IgD-negative memory B cell (primary cell): ENCODE measurements around the gene NFATC3. TPM values are rescaled to one million over a fixed set of nuclear protein-coding genes. Genes with fewer than 3 reads are reported as not detected.

Experiments used
- H3K27ac Mint-ChIP-seq, 3 donors: one replicate each; pipeline ENCODE4 v1.8.0; 2020 to 2022; ENCODE audit warnings: mild to moderate bottlenecking in 3 of 3, mixed read lengths in 3 of 3, moderate library complexity in 1 of 3
- H3K27me3 Mint-ChIP-seq: one replicate; pipeline ENCODE4 v1.8.0; 2021; ENCODE audit warnings: mixed read lengths
- H3K36me3 Mint-ChIP-seq: one replicate; pipeline ENCODE4 v1.8.0; 2020; ENCODE audit warnings: mild to moderate bottlenecking, mixed read lengths
- H3K4me1 Mint-ChIP-seq, 3 donors: one replicate each; pipeline ENCODE4 v1.8.0; 2020 to 2022; ENCODE audit warnings: mixed read lengths in 3 of 3, mild to moderate bottlenecking in 1 of 3
- H3K4me3 Mint-ChIP-seq, 4 donors: one replicate each; pipeline ENCODE4 v1.8.0; 2020 to 2022; ENCODE audit warnings: mild to moderate bottlenecking in 4 of 4, mixed read lengths in 4 of 4, moderate library complexity in 3 of 4
- H3K9me3 Mint-ChIP-seq, 3 donors: one replicate each; pipeline ENCODE4 v1.8.0; 2020 to 2021; ENCODE audit warnings: mixed read lengths in 3 of 3, mild to moderate bottlenecking in 1 of 3
- polyA plus RNA-seq: library from polyadenylated mRNA; unstranded; fragments of 300-500 nt; fragmentation: Illumina TruSeq; gene quantifications from one replicate; pipeline ENCODE4 v1.2.3, GENCODE V29; 2021

Gene NFATC3
- polyA plus RNA-seq, 1 donor from 2014 or later: 47.2 TPM

GRCh38 chr16:68236137-68236825 lies 151.1 kb downstream of the NFATC3 start:
- Mint-ChIP-seq H3K4me3 (peak overlapping the region; percentile 88 to 98 (median 94)), H3K36me3 (peaks cover 2% of the 10 kb centered on the region), H3K4me1 (peaks cover 20 to 27% (median 23%) of the 10 kb centered on the region in 3 donors), H3K27me3 (peaks cover 1% of the 10 kb centered on the region), H3K27ac (peak overlapping the region; percentile 30 to 87 (median 50)), H3K9me3 (no peaks in the 10 kb centered on the region)

DNA sequence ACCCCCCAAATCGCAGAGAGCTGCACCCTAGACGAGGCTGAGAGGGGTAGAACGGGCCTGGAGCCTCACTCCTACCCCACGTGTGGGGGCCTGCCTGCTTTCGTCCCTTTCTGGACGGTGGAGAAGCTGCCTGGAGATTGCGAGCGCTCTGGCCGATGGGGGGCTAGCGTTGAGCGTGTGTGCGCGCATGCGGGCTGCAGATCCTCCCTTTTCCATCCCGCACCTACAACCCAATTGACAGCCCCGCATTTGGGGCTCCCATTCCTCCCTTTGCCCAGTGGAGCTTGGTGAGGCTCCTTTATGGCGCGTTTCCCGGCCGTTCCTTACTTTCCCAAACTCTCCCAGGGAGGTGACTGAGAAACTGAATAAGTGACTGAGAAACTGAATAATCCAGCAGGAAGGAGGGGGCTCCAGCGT lies 151.7 kb downstream of the NFATC3 start:
- Mint-ChIP-seq H3K9me3 (no peaks in the 10 kb centered on the region), H3K4me3 (peak overlapping the region; percentile 88 to 98 (median 94)), H3K27me3 (peaks cover 1% of the 10 kb centered on the region), H3K27ac (peak overlapping the region; percentile 30 to 87 (median 50)), H3K36me3 (peaks cover 2% of the 10 kb centered on the region), H3K4me1 (peaks cover 20 to 27% (median 23%) of the 10 kb centered on the region in 3 donors)

GRCh38 chr16:68237243-68238028 lies 152.3 kb downstream of the NFATC3 start:
- peaks cover 1% of the 10 kb centered on the region for H3K27me3 Mint-ChIP-seq
- H3K36me3 Mint-ChIP-seq: peaks cover 2% of the 10 kb centered on the region

DNA sequence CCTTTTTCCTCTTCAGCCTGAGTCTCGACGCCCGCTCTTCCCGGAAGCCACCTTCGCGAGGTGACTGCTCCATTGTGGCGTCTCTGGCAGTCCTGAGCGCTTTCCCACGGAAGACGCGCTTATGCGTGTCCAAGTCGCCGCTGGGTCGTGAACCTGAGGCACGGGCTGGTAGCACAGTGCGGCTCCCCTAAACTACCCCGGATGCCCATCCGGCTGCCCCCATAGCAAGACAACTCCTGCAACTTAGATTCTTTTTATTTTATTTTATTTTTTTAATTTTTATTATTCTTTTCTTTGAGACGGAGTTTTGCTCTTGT lies 152.8 kb downstream of the NFATC3 start:
- H3K36me3 Mint-ChIP-seq: peaks cover 2% of the 10 kb centered on the region
- H3K4me3 Mint-ChIP-seq: peak overlapping the region; percentile 88 to 98 (median 94)
- peaks cover 1% of the 10 kb centered on the region for H3K27me3 Mint-ChIP-seq
- no peaks in the 10 kb centered on the region for H3K9me3 Mint-ChIP-seq
- peaks cover 20 to 27% (median 23%) of the 10 kb centered on the region in 3 donors for H3K4me1 Mint-ChIP-seq
- peak overlapping the region in 1 of 3 donors; percentile 30 for H3K27ac Mint-ChIP-seq

More at GRCh38 chr16:68237243-68238028, 152.3 kb downstream of the NFATC3 start:
- Mint-ChIP-seq H3K9me3 (no peaks in the 10 kb centered on the region), H3K4me1 (peaks cover 20 to 27% (median 23%) of the 10 kb centered on the region in 3 donors), H3K4me3 (peak overlapping the region; percentile 88 to 98 (median 94)), H3K27ac (peak overlapping the region in 2 of 3 donors; percentile 30 to 87)

- peak overlapping the region in 2 of 4 donors; percentile 22 to 80 for H3K4me3 Mint-ChIP-seq
- no peaks in the 10 kb centered on the region for H3K27me3 Mint-ChIP-seq
- H3K9me3 Mint-ChIP-seq: no peaks in the 10 kb centered on the region
- no peak overlapping the region for H3K27ac Mint-ChIP-seq
- H3K36me3 Mint-ChIP-seq: peaks cover 2% of the 10 kb centered on the region
- peaks cover 8 to 27% (median 19%) of the 10 kb centered on the region in 3 donors for H3K4me1 Mint-ChIP-seq
Measured at GRCh38 chr16:68242085-68242484, 156.9 kb downstream of the NFATC3 start.

DNA sequence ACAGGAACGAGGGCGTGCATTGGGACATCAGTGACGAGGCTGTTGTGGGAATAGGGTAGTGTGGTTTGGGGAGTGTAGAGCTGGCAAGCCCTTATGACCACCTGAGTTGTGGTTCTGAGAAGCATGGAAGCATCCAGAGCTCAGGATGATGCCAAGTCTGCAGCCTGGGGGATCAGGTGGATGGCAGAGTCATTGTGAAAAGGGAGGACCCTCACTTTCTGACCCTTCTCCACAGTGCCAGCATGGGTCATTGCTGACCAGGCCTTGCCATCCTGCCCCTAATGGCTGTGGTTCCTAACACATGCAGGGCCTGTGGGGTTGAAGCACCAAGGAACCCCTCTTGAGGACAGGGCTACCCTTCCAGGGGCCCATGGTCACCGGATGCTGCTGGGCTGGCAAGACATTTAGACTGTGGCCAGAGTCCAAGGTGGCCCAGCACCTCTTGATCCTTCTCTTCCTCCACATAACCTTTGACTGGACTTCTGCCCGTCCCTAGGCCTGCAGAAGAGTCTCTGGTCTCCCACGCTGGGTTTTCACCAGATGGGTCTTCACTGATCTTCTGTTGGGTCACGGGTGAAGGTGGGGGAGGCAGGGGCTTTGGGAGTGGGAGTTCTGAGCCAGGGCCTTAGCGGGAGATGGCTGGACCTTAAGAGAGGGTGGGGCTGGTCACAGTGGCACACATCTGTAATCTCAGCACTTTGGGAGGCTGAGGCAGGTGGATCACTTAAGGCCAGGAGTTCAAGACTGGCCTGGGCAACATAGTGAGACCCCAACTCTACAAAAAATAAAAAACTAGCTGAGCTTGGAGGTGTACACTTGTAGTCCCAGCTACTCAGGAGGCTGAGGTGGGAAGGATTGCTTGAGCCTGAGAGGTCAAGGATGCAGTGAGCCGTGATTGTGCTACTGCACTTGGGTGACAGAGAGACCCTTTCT lies 158.0 kb downstream of the NFATC3 start:
- peaks cover 0 to 22% (median 18%) of the 10 kb centered on the region in 3 donors for H3K4me1 Mint-ChIP-seq
- H3K27ac Mint-ChIP-seq: peak overlapping the region in 1 of 3 donors; percentile 42
- no peaks in the 10 kb centered on the region for H3K36me3 Mint-ChIP-seq
- H3K27me3 Mint-ChIP-seq: no peaks in the 10 kb centered on the region
- peak overlapping the region; percentile 16 to 80 (median 42) for H3K4me3 Mint-ChIP-seq
- H3K9me3 Mint-ChIP-seq: no peaks in the 10 kb centered on the region

- peaks cover 0 to 18% (median 14%) of the 10 kb centered on the region in 3 donors for H3K4me1 Mint-ChIP-seq
- H3K36me3 Mint-ChIP-seq: no peaks in the 10 kb centered on the region
- H3K9me3 Mint-ChIP-seq: no peaks in the 10 kb centered on the region
- H3K4me3 Mint-ChIP-seq: peak overlapping the region; percentile 95 to 99 (median 98)
- no peaks in the 10 kb centered on the region for H3K27me3 Mint-ChIP-seq
- peak overlapping the region; percentile 6 to 93 (median 59) for H3K27ac Mint-ChIP-seq
Measured at GRCh38 chr16:68244481-68244902, 159.3 kb downstream of the NFATC3 start.

- no peaks in the 10 kb centered on the region for H3K27me3 Mint-ChIP-seq
- peak within 1 kb of the TSS; percentile 95 to 99 (median 98) for H3K4me3 Mint-ChIP-seq
- peak within 1 kb of the TSS; percentile 6 to 93 (median 59) for H3K27ac Mint-ChIP-seq
- H3K9me3 Mint-ChIP-seq: no peaks in the 10 kb centered on the region
- peaks cover 0 to 16% (median 14%) of the 10 kb centered on the region in 3 donors for H3K4me1 Mint-ChIP-seq
- H3K36me3 Mint-ChIP-seq: no peaks in the 10 kb centered on the region
Measured at GRCh38 chr16:68244903-68245853, 160.0 kb downstream of the NFATC3 start, which contains the start of gene PLA2G15. PLA2G15 (plus strand) TSS chr16:68245373; CDS start chr16:68245427, 54 bp downstream.

DNA sequence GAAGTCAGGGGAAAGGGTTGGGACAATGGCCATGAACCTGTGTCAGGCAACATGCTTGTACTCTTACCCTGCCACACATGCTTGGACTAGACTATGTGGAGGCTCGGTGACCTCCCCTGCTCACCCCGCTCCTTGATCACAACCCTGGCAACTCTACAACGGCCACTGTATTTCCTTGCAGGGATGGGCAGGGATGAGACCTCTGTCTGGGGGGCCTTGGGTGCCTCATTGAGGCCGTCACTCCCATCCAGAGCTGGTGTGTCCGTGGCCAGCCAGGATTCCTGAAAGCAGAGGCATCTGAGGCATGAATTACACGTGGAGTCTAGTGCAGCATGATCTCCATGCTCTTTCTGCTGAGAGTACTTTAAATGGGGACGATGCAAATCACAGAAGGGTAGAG lies 161.0 kb downstream of the NFATC3 start:
- Mint-ChIP-seq H3K9me3 (no peaks in the 10 kb centered on the region), H3K27me3 (no peaks in the 10 kb centered on the region)

GRCh38 chr16:68246666-68247065 lies 161.5 kb downstream of the NFATC3 start:
- Mint-ChIP-seq H3K4me1 (peaks cover 0 to 16% (median 14%) of the 10 kb centered on the region in 3 donors), H3K36me3 (no peaks in the 10 kb centered on the region), H3K4me3 (peak overlapping the region; percentile 60 to 99 (median 96)), H3K9me3 (no peaks in the 10 kb centered on the region), H3K27me3 (no peaks in the 10 kb centered on the region), H3K27ac (no peak overlapping the region)

More for the DNA sequence above, 161.0 kb downstream of the NFATC3 start:
- no peak overlapping the region for H3K27ac Mint-ChIP-seq
- peaks cover 0 to 16% (median 14%) of the 10 kb centered on the region in 3 donors for H3K4me1 Mint-ChIP-seq
- no peaks in the 10 kb centered on the region for H3K36me3 Mint-ChIP-seq
- H3K4me3 Mint-ChIP-seq: peak overlapping the region; percentile 95 to 99 (median 98)

- Mint-ChIP-seq H3K4me1 (peaks cover 4 to 18% (median 14%) of the 10 kb centered on the region in 3 donors), H3K27ac (no peak overlapping the region), H3K4me3 (peak overlapping the region in 2 of 4 donors; percentile 5 to 96), H3K9me3 (no peaks in the 10 kb centered on the region), H3K27me3 (no peaks in the 10 kb centered on the region), H3K36me3 (peaks cover 1% of the 10 kb centered on the region)
Measured at GRCh38 chr16:68247400-68247799, 162.2 kb downstream of the NFATC3 start.

DNA sequence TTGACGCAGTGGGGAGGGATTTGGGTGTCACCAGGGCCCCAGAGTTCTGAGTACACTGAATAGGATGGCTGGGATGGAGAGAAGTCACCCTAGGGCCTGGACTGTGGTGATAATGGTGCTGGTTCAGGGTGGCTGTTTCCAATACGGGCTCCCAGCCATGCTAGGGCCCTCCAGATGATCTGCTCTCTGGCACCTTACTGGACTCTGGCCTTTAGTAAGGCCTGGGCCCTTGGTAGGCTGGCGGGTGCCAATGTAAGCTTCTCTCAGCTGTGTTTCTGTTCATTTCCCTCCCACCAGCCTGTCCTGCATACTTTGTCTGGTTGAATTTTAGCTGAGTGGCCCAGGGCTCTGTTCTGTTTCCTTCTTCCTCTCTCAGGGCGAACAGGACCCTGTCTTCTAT lies 162.8 kb downstream of the NFATC3 start:
- H3K27ac Mint-ChIP-seq: no peak overlapping the region
- peaks cover 4 to 18% (median 14%) of the 10 kb centered on the region in 3 donors for H3K4me1 Mint-ChIP-seq
- peak overlapping the region in 1 of 4 donors; percentile 96 for H3K4me3 Mint-ChIP-seq
- H3K9me3 Mint-ChIP-seq: no peaks in the 10 kb centered on the region
- H3K36me3 Mint-ChIP-seq: peaks cover 2% of the 10 kb centered on the region
- H3K27me3 Mint-ChIP-seq: no peaks in the 10 kb centered on the region

- Mint-ChIP-seq H3K4me3 (peak overlapping the region in 1 of 4 donors; percentile 23), H3K9me3 (no peaks in the 10 kb centered on the region), H3K27ac (peak overlapping the region in 1 of 3 donors; percentile 35), H3K27me3 (no peaks in the 10 kb centered on the region), H3K4me1 (peaks cover 4 to 18% (median 15%) of the 10 kb centered on the region in 3 donors), H3K36me3 (peaks cover 4% of the 10 kb centered on the region)
Measured at GRCh38 chr16:68249371-68249770, 164.2 kb downstream of the NFATC3 start.
